ENCODE results near the gene GSN.

- no peak for TF ChIP-seq CTCF (IDR thresholded peaks at IDR 0.05)
- TF ChIP-seq POLR2A (IDR thresholded peaks at IDR 0.05) = no peak
Observed at GRCh38 chr9:121219530-121219929, 48.4 kb upstream of the GSN start.

Data from esophagus squamous epithelium (tissue), 4 donors.